Fibroblast of the aortic adventitia (primary cell): ENCODE measurements around the gene C2CD4C. TPM values are rescaled to one million over a fixed set of nuclear protein-coding genes. Genes with fewer than 3 reads are reported as not detected.
"Not testable (repeated sequence)": the region's sequence is repeated elsewhere in the genome, so short reads cannot be mapped to it uniquely, and the experiment has no call there.

Experiments used
- DNase-seq: peaks from one replicate; pipeline ENCODE4 v3.0.0-alpha.2; 2010; ENCODE audit warnings: low read depth
- H3K4me3 ChIP-seq: 2 replicates; pipeline ENCODE4 v1.5.1; 2011; ENCODE audit warnings: low read depth, mild to moderate bottlenecking, control low read depth, low read length, moderate library complexity
- total RNA-seq: library from RNA; depleted of rRNA; stranded (reverse); fragments of >200 nt; gene quantifications from 2 replicates; pipeline ENCODE4 v1.2.3, GENCODE V29; 2012; ENCODE audit warnings: low replicate concordance
- TF ChIP-seq, protein P1 (sequence below): IDR thresholded peaks from 2 replicates; pipeline ENCODE4 v1.5.1; 2011; ENCODE audit warnings: mild to moderate bottlenecking, low read length, control low read depth, inconsistent platforms; ENCODE audit not compliant: insufficient read depth

C2CD4C gene
- total RNA-seq, 1 donor = not detected

GRCh38 chr19:412356-413355, 3.7 kb upstream of the C2CD4C start:
- TF ChIP-seq, protein P1, sequence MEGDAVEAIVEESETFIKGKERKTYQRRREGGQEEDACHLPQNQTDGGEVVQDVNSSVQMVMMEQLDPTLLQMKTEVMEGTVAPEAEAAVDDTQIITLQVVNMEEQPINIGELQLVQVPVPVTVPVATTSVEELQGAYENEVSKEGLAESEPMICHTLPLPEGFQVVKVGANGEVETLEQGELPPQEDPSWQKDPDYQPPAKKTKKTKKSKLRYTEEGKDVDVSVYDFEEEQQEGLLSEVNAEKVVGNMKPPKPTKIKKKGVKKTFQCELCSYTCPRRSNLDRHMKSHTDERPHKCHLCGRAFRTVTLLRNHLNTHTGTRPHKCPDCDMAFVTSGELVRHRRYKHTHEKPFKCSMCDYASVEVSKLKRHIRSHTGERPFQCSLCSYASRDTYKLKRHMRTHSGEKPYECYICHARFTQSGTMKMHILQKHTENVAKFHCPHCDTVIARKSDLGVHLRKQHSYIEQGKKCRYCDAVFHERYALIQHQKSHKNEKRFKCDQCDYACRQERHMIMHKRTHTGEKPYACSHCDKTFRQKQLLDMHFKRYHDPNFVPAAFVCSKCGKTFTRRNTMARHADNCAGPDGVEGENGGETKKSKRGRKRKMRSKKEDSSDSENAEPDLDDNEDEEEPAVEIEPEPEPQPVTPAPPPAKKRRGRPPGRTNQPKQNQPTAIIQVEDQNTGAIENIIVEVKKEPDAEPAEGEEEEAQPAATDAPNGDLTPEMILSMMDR = no peak
- DNase-seq = no peak
- no peak overlapping the region for H3K4me3 ChIP-seq

DNA sequence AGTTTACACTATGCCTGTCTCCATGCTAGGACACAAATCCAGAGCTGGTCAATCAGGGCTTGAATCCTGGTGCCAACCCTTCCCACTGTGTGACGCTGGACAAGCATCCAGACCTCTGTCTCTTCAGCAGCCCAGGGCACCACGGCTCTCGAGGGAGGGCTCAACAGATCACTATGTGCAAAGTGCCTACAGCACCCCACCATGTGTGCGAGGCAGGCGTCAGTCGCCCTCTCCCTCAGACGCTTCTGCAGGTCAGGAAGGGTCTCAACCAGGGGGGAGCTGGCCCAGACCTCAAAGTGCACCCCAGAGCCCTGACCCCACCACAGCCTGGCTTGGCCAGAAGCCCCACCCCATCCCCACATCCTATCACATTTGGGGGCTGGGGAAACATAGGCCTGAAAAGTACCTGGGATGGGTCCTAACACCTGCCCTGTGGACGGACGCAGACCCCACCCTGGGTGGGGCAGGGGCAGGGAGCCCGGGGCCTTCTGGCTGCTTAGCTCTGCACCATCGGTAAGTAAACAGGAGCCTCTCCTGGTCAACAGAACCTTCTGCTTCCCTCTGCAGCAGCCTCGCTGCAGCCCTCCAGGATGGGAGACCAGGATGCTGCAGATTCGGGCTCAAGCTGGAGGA, 2.9 kb upstream of the C2CD4C start:
- H3K4me3 ChIP-seq = no peak overlapping the region
- TF ChIP-seq, protein P1 = no peak
- DNase-seq = no peak

DNA sequence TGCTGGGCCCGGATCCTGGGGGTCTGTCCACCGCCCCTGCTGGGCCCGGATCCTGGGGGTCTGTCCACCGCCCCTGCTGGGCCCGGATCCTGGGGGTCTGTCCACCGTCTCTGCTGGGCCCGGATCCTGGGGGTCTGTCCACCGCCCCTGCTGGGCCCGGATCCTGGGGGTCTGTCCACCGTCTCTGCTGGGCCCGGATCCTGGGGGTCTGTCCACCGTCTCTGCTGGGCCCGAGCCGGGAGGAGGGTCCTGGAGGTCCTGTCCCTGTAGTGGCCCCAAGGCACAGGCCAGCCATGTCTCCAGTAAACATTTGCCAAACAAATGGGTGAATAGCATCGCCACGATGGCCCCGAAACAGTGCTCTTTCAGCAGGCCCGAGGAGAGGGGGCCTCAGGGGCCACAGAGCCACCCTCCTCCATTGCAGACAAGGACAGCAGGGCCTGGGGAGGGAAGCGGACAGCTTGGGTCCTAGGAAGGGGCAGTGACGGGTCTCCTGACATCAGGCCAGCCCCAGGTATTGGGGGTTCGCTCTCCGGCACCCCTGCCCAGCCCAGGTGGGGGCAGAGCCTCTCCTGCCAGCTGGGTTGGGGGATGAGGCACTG, 2.3 kb upstream of the C2CD4C start:
- not testable (repeated sequence) for H3K4me3 ChIP-seq, DNase-seq

DNA sequence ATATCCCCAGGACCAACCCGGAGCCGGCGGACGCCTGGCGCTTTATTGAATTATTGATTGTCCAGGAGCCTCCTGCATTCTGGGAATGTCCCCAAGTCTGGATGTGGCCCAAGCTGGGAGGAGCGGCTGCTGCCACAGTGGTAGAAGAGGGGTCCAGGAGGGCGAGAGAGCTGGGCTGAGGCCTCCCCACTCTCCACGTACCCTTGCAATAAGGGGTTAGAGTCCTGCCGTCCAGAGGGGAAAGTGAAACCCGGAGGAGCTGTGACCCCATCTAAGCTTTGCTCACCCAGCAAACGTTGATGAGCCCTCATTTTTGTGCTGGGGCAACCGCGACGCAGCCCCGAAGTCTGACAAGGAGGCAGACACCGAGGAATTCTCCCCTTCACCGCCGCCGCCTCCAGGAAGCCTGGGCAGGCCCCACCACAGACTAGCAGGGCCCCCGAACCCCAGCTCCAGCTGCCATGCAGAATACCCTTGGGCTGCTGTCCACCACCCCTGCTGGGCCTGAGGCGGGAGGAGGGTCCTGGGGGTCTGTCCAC, 1.4 kb upstream of the C2CD4C start:
- TF ChIP-seq, protein P1 = no peak
- no peak overlapping the region for H3K4me3 ChIP-seq
- DNase-seq = no peak

- TF ChIP-seq, protein P1 = no peak
- DNase-seq = no peak
- no peak overlapping the region for H3K4me3 ChIP-seq
Observed at GRCh38 chr19:409516-410242, 732 bp upstream of the C2CD4C start.

DNA sequence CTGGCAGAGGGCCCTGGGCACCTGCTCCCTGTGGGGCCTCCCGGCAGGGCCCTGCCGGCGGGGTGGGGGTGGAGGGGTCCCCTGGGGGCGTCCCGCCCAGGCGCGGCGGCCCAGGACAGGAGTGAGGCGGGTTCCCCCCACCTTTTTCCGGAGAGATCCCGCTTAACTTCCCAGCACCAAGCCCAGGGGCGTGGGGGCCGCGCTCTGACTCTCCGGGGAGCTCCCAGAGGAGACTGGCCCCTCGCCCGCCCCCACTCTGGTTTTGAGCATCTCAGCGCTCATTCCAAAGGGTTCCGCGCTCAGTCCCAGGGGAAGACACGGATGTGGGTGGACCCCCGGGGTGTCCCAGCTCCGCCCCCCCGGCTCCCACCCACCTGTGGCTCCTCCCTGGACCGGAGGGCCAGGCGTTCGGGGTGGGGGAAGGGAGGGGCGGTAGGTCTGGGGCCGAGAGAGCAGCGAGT, 476 bp downstream of the C2CD4C start:
- no peak overlapping the region for H3K4me3 ChIP-seq
- DNase-seq = no peak
- TF ChIP-seq, protein P1 = no peak
